IPS DF 6.9 (cell line): ENCODE measurements around the gene TBKBP1.
"Not testable (repeated sequence)": the region's sequence is repeated elsewhere in the genome, so short reads cannot be mapped to it uniquely, and the experiment has no call there.

Experiments
- DNase-seq: peaks from one replicate; pipeline ENCODE4 v3.0.0-alpha.2; 2013; ENCODE audit warnings: low read depth, low spot score
- H3K27ac ChIP-seq: one replicate; pipeline ENCODE4 v1.5.1; 2013; ENCODE audit warnings: low read length, control low read depth
- H3K27me3 ChIP-seq: 2 replicates; pipeline ENCODE4 v1.6.1; 2013; ENCODE audit warnings: mild to moderate bottlenecking, low read length; ENCODE audit not compliant: control insufficient read depth, insufficient read depth
- H3K36me3 ChIP-seq: 2 replicates; pipeline ENCODE4 v1.6.1; 2013; ENCODE audit warnings: low read length; ENCODE audit not compliant: control insufficient read depth, insufficient read depth
- H3K4me1 ChIP-seq: 2 replicates; pipeline ENCODE4 v1.6.1; 2013; ENCODE audit warnings: low read length; ENCODE audit not compliant: control insufficient read depth, insufficient read depth
- H3K4me3 ChIP-seq: 2 replicates; pipeline ENCODE4 v1.5.1; 2013; ENCODE audit warnings: mild to moderate bottlenecking, low read length
- H3K9me3 ChIP-seq: 2 replicates; pipeline ENCODE4 v1.6.1; 2013; ENCODE audit warnings: low read length, inconsistent platforms; ENCODE audit not compliant: control insufficient read depth, insufficient read depth
- WGBS: extraction: QIAGEN DNeasy Blood & Tissue Kit; methylation state at CpG from one replicate; pipeline ENCODE4 v1.1.7; 2013; ENCODE audit warnings: mixed read lengths, missing lambda C conversion rate; ENCODE audit not compliant: insufficient read length, insufficient coverage; 5-methylcytosine and 5-hydroxymethylcytosine counted together

TBKBP1 gene

DNA sequence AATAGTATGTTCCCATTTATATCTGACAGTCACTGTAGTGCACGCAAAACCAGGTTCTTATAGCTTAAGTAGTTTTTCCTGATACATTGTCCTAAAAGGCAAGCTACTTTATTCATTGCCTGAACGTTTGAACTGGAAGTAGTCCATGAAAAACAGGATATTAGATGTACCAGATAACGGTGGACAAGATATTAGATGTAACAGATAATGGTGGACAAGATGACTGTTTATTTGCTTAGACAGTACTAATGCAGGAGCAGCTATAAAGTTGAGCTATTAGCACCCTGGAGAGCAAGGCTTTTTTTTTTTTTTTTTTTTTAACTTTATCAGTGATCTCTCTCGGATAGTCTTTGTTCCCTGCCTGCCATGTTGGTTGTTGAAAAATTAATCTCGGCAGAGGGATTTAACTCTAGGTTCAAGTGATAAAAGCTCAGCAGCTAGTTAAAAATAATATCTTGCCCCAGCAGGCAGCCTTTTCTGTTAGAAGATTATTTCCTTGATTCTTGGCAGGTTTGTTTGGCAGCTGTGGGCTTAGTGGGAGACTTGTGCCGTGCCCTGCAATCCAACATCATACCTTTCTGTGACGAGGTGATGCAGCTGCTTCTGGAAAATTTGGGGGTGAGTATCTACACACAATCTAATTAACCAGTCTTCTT, 17.3 kb upstream of the TBKBP1 start:
- Histone ChIP-seq H3K4me1 (no peaks in the 10 kb centered on the region), H3K27me3 (no peaks in the 10 kb centered on the region), H3K9me3 (no peaks in the 10 kb centered on the region), H3K36me3 (peaks cover 56% of the 10 kb centered on the region), H3K27ac (no peak overlapping the region), H3K4me3 (no peak overlapping the region)
- WGBS, result no CpG with 5 or more reads among the region's 7 CpGs
- no peak for DNase-seq

DNA sequence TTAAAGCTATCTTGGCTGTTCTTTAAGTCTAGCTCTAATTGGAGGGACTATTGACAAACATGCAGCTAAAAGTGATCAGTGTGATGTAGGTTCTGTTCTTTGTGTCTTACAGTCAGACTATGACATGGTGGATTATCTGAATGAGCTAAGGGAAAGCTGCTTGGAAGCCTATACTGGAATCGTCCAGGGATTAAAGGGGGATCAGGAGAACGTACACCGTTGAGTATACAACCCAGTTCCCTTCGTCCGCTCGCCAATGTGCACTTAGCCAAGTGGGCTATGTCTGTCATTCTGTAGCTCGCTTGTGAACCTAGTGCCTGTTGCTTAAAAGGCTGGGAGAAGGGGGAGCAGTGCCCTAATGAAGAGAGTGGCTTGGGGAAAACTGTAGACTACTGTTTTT, 15.8 kb upstream of the TBKBP1 start:
- Histone ChIP-seq H3K36me3 (peaks cover 56% of the 10 kb centered on the region), H3K27me3 (no peaks in the 10 kb centered on the region), H3K4me3 (no peak overlapping the region), H3K4me1 (no peaks in the 10 kb centered on the region), H3K27ac (no peak overlapping the region), H3K9me3 (no peaks in the 10 kb centered on the region)
- no CpG with 5 or more reads among the region's 7 CpGs for WGBS
- no peak for DNase-seq

DNA sequence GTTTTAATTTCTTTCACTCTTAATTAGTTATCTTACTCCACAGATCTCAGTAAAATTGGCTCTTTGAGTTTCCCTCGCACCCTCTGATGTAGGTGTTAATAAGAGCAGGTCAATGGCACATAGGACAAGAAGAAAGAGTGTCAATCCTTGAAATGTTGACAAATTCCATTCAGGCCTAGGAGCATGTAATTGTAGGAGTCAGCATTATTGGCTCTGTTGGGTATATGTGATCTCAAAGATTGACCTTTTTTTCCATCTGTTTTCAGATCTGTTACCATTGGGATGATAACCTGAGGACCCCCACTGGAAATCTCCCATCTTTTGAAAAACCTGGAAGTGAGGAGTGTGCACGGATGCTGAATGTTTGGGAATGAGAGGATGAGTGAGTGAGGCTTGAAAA, 11.8 kb upstream of the TBKBP1 start:
- H3K27me3 ChIP-seq, result no peaks in the 10 kb centered on the region
- WGBS, result no CpG with 5 or more reads among the region's 2 CpGs
- DNase-seq, result no peak
- H3K4me3 ChIP-seq, result no peak overlapping the region
- peaks cover 32% of the 10 kb centered on the region for H3K36me3 ChIP-seq
- no peaks in the 10 kb centered on the region for H3K4me1 ChIP-seq
- H3K9me3 ChIP-seq, result no peaks in the 10 kb centered on the region
- no peak overlapping the region for H3K27ac ChIP-seq

DNA sequence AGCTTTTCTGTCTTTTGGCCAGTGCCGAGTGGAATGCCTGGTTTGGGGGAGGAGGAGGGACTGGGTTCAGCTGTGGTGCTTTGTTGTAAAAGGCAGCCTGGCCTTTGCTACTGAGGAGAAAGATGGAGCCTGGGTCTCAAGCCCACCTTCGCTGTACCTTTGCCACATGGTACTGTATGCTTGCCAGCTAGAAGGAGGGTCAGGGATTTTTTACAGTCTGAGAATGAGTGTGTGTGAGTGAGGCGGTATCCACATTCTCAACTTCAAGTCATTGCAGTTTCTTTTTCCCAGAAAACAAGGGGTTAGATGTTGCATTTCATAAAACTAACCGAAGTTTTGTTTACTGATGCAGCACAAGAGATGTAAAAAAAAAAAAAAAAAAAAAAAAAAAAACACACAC, 11.2 kb upstream of the TBKBP1 start:
- DNase-seq, H3K4me3 ChIP-seq, H3K27ac ChIP-seq, H3K27me3 ChIP-seq, H3K4me1 ChIP-seq, H3K9me3 ChIP-seq: not testable (repeated sequence)
- WGBS, result no CpG with 5 or more reads among the region's 4 CpGs
- peaks cover 29% of the 10 kb centered on the region for H3K36me3 ChIP-seq

DNA sequence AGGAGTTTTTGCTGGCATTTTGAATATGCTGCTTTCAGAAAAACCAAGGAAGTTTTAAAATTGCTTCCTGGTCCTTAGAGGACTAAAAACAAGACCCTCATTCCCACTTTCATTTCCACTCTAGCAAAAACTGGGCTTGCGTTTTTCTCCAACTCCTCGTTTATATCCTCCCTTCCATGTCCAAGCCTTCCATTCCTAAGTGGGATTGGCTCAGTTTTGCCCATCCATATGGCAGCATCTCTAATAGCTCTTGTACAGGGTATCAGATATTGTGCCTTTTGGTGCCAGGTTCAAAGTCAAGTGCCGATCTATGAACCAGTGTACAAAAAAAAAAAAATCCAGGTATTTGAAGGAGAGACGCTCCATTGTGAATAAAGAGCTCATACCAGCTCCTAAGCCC, 9.9 kb upstream of the TBKBP1 start:
- Histone ChIP-seq H3K4me3 (no peak overlapping the region), H3K36me3 (peaks cover 23% of the 10 kb centered on the region), H3K27ac (no peak overlapping the region), H3K9me3 (no peaks in the 10 kb centered on the region), H3K4me1 (peaks cover 3% of the 10 kb centered on the region; the same call in 1 of the 2 replicates), H3K27me3 (no peaks in the 10 kb centered on the region)
- WGBS, result no CpG with 5 or more reads among the region's 4 CpGs
- DNase-seq, result no peak

GRCh38 chr17:47684535-47685193, 9.3 kb upstream of the TBKBP1 start:
- no peaks in the 10 kb centered on the region for H3K9me3 ChIP-seq
- peaks cover 22% of the 10 kb centered on the region for H3K36me3 ChIP-seq
- H3K27ac ChIP-seq, result no peak overlapping the region
- H3K4me3 ChIP-seq, result no peak overlapping the region
- DNase-seq, result no peak
- no CpG with 5 or more reads among the region's 4 CpGs for WGBS
- H3K27me3 ChIP-seq, result no peaks in the 10 kb centered on the region
- H3K4me1 ChIP-seq, result peaks cover 3% of the 10 kb centered on the region; the same call in 1 of the 2 replicates

DNA sequence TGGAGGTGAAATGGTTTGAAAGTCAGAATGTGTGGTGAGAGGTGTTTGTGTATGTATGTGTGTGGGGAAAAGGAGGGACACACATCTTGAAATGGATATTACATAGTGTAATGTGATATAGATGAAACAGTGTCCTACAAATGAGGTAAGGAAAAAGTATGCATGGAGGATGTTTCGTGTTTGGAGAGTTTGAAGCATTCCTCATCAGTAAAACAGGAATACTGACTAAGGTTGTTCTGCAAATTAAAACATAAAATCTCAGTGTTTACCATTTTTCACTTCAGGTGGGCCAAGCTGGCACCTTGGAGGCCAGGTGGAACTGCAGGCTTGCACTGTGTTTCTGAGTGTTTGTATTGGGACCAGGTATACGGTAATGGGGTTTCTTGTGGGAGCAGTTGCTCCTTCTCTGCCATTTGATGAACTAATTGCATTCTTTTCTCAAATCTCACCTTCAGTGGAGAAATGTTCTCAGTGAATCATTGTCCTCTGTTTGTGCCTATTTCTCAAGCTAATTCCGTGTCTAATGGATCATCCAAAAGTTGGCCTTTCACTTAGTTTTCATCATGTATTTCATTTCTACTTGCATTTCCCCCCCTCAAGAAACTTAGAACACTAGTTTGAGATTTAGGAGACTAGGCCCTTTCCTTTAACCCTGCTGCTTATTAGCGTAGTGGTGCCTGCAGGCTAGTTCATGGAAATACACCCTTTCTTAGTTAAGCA, 8.2 kb upstream of the TBKBP1 start:
- Histone ChIP-seq H3K27ac (no peak overlapping the region), H3K4me1 (peaks cover 3% of the 10 kb centered on the region; the same call in 1 of the 2 replicates), H3K36me3 (peaks cover 14% of the 10 kb centered on the region; the same call in 1 of the 2 replicates), H3K9me3 (no peaks in the 10 kb centered on the region), H3K27me3 (no peaks in the 10 kb centered on the region), H3K4me3 (no peak overlapping the region)
- WGBS, result no CpG with 5 or more reads among the region's 4 CpGs
- no peak for DNase-seq

- peaks cover 14% of the 10 kb centered on the region; the same call in 1 of the 2 replicates for H3K36me3 ChIP-seq
- WGBS, result no CpG with 5 or more reads among the region's 1 CpG
- no peaks in the 10 kb centered on the region for H3K9me3 ChIP-seq
- no peak for DNase-seq
- H3K27me3 ChIP-seq, result no peaks in the 10 kb centered on the region
- peaks cover 3% of the 10 kb centered on the region; the same call in 1 of the 2 replicates for H3K4me1 ChIP-seq
- no peak overlapping the region for H3K4me3 ChIP-seq
- H3K27ac ChIP-seq, result no peak overlapping the region
Observed at GRCh38 chr17:47686276-47686635, 7.7 kb upstream of the TBKBP1 start.

- no CpG with 5 or more reads among the region's 7 CpGs for WGBS
- H3K27ac ChIP-seq, result no peak overlapping the region
Observed at GRCh38 chr17:47686664-47687327, 7.2 kb upstream of the TBKBP1 start.

GRCh38 chr17:47687328-47687690, 6.7 kb upstream of the TBKBP1 start:
- H3K9me3 ChIP-seq, result no peaks in the 10 kb centered on the region
- H3K27me3 ChIP-seq, result no peaks in the 10 kb centered on the region
- H3K36me3 ChIP-seq, result peaks cover 7% of the 10 kb centered on the region; the same call in 1 of the 2 replicates
- H3K4me3 ChIP-seq, result no peak overlapping the region
- H3K4me1 ChIP-seq, result peaks cover 4% of the 10 kb centered on the region; the same call in 1 of the 2 replicates
- H3K27ac ChIP-seq, result no peak overlapping the region
- no peak for DNase-seq

More at GRCh38 chr17:47686664-47687327, 7.2 kb upstream of the TBKBP1 start:
- Histone ChIP-seq H3K9me3 (no peaks in the 10 kb centered on the region), H3K4me3 (no peak overlapping the region), H3K36me3 (peaks cover 12% of the 10 kb centered on the region; the same call in 1 of the 2 replicates), H3K27me3 (no peaks in the 10 kb centered on the region), H3K4me1 (peaks cover 3% of the 10 kb centered on the region; the same call in 1 of the 2 replicates)
- DNase-seq, result no peak
